Measurements from ENCODE around the gene HFE. TPM values are rescaled to one million over a fixed set of nuclear protein-coding genes. Genes with fewer than 3 reads are reported as not detected.

The HFE gene
- total and polyA plus RNA-seq, 2 of the 13 experiments (the other 11 are each of a cell fraction or from before 2014, with no cell fraction given), result 3.7 to 6.3 TPM

- TF ChIP-seq ATF7-NPFF (CRISPR knock-in tag; IDR thresholded peaks at IDR 0.05; ENCODE audit: low read depth) (peak; percentile 84; the same call in 1 of the 2 replicates), TRIM24 (CRISPR knock-in tag; IDR thresholded peaks at IDR 0.05) (0 out of 2 replicates have a peak, but pooled peaks have one; percentile 44), NR2F1 (CRISPR knock-in tag; IDR thresholded peaks at IDR 0.05) (peak in 1 of 2 experiments; percentile 32; a peak in 2 of 4 replicates), ZNF510 (CRISPR knock-in tag; IDR thresholded peaks at IDR 0.05; ENCODE audit: low read depth) (peak; percentile 94), U2AF1 (optimal IDR thresholded peaks at IDR 0.05; ENCODE audit: low read depth, low read length) (peak; percentile 98), ZNF496 (CRISPR knock-in tag; IDR thresholded peaks at IDR 0.05; ENCODE audit: insufficient replicate concordance) (no peak), ZFP41 (CRISPR knock-in tag; IDR thresholded peaks at IDR 0.05; ENCODE audit: borderline replicate concordance) (peak; percentile 96; the same call in 1 of the 2 replicates), FOXP1 (IDR thresholded peaks at IDR 0.05) (0 out of 2 replicates have a peak, but pooled peaks have one; percentile 14), FOXP1 (CRISPR knock-in tag; IDR thresholded peaks at IDR 0.05) (peak; percentile 56; the same call in 1 of the 2 replicates), MEF2D (CRISPR knock-in tag; IDR thresholded peaks at IDR 0.05) (peak; percentile 92), SIX1 (CRISPR knock-in tag; IDR thresholded peaks at IDR 0.05; ENCODE audit: borderline replicate concordance) (peak; percentile 75), KMT2B (CRISPR knock-in tag; IDR thresholded peaks at IDR 0.05) (peak; percentile 81), SMC3 (IDR thresholded peaks at IDR 0.05; ENCODE audit: low read length) (no peak), ZNF749 (CRISPR knock-in tag; IDR thresholded peaks at IDR 0.05; ENCODE audit: borderline replicate concordance) (peak; percentile 76; the same call in 1 of the 2 replicates), SSRP1 (CRISPR knock-in tag; IDR thresholded peaks at IDR 0.05) (peak; percentile 99), ZNF607 (CRISPR knock-in tag; IDR thresholded peaks at IDR 0.05; ENCODE audit: borderline replicate concordance) (peak; percentile 99), ZNF839 (CRISPR knock-in tag; IDR thresholded peaks at IDR 0.05; ENCODE audit: borderline replicate concordance) (peak; percentile 81; the same call in 1 of the 2 replicates), MED8 (CRISPR knock-in tag; IDR thresholded peaks at IDR 0.05; ENCODE audit: insufficient replicate concordance) (peak; percentile 100), ZNF138 (CRISPR knock-in tag; IDR thresholded peaks at IDR 0.05; ENCODE audit: low read depth) (peak; percentile 90), SAP130 (CRISPR knock-in tag; IDR thresholded peaks at IDR 0.05; ENCODE audit: low read depth) (peak; percentile 100), ZNF354B (CRISPR knock-in tag; IDR thresholded peaks at IDR 0.05) (peak; percentile 84; the same call in 1 of the 2 replicates), ZNF549 (CRISPR knock-in tag; IDR thresholded peaks at IDR 0.05) (no peak)
- TF ChIP-seq, protein P1, sequence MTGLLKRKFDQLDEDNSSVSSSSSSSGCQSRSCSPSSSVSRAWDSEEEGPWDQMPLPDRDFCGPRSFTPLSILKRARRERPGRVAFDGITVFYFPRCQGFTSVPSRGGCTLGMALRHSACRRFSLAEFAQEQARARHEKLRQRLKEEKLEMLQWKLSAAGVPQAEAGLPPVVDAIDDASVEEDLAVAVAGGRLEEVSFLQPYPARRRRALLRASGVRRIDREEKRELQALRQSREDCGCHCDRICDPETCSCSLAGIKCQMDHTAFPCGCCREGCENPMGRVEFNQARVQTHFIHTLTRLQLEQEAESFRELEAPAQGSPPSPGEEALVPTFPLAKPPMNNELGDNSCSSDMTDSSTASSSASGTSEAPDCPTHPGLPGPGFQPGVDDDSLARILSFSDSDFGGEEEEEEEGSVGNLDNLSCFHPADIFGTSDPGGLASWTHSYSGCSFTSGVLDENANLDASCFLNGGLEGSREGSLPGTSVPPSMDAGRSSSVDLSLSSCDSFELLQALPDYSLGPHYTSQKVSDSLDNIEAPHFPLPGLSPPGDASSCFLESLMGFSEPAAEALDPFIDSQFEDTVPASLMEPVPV (CRISPR knock-in tag; IDR thresholded peaks at IDR 0.05), result peak; percentile 95
- TF ChIP-seq, protein P2, sequence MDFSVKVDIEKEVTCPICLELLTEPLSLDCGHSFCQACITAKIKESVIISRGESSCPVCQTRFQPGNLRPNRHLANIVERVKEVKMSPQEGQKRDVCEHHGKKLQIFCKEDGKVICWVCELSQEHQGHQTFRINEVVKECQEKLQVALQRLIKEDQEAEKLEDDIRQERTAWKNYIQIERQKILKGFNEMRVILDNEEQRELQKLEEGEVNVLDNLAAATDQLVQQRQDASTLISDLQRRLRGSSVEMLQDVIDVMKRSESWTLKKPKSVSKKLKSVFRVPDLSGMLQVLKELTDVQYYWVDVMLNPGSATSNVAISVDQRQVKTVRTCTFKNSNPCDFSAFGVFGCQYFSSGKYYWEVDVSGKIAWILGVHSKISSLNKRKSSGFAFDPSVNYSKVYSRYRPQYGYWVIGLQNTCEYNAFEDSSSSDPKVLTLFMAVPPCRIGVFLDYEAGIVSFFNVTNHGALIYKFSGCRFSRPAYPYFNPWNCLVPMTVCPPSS (IDR thresholded peaks at IDR 0.05), result no peak
- TF ChIP-seq, protein P3, sequence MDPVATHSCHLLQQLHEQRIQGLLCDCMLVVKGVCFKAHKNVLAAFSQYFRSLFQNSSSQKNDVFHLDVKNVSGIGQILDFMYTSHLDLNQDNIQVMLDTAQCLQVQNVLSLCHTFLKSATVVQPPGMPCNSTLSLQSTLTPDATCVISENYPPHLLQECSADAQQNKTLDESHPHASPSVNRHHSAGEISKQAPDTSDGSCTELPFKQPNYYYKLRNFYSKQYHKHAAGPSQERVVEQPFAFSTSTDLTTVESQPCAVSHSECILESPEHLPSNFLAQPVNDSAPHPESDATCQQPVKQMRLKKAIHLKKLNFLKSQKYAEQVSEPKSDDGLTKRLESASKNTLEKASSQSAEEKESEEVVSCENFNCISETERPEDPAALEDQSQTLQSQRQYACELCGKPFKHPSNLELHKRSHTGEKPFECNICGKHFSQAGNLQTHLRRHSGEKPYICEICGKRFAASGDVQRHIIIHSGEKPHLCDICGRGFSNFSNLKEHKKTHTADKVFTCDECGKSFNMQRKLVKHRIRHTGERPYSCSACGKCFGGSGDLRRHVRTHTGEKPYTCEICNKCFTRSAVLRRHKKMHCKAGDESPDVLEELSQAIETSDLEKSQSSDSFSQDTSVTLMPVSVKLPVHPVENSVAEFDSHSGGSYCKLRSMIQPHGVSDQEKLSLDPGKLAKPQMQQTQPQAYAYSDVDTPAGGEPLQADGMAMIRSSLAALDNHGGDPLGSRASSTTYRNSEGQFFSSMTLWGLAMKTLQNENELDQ (CRISPR knock-in tag; IDR thresholded peaks at IDR 0.05; ENCODE audit: borderline replicate concordance), result peak; percentile 80; the same call in 1 of the 2 replicates
Measured at GRCh38 chr6:26103770-26104456, 16.7 kb downstream of the HFE start (continued).
